Measurements from ENCODE around the gene OR52A1.

DNA sequence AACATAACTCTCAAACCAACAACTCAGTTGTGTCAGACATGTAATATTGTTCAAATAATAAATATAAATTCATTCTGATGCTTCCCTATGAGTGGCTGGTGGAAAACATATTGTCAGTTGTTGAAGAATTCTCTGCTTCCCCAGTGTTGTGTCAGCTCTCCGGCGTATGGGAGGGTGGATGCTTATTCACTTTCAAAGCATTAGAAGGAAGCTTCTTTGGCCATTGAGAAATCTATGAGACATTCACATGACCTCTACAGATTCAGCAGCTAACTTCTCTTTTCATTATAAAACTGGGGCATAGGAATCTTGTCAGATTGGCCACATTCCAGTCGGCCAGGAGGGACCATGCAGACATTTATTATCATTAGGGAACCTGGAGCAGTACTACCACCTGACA is 43.0 kb upstream of the OR52A1 start:
- TF ChIP-seq ZNF521 (tag by site-specific recombination; IDR thresholded peaks at IDR 0.05) (no peak), ZFHX2 (tag by site-specific recombination; conservative IDR thresholded peaks at IDR 0.05) (no peak), ZNF174 (tag by site-specific recombination; IDR thresholded peaks at IDR 0.05) (no peak), ZNF596 (tag by site-specific recombination; IDR thresholded peaks at IDR 0.05) (no peak), ZNF677 (tag by site-specific recombination; IDR thresholded peaks at IDR 0.05) (no peak)
- TF ChIP-seq, protein P1, sequence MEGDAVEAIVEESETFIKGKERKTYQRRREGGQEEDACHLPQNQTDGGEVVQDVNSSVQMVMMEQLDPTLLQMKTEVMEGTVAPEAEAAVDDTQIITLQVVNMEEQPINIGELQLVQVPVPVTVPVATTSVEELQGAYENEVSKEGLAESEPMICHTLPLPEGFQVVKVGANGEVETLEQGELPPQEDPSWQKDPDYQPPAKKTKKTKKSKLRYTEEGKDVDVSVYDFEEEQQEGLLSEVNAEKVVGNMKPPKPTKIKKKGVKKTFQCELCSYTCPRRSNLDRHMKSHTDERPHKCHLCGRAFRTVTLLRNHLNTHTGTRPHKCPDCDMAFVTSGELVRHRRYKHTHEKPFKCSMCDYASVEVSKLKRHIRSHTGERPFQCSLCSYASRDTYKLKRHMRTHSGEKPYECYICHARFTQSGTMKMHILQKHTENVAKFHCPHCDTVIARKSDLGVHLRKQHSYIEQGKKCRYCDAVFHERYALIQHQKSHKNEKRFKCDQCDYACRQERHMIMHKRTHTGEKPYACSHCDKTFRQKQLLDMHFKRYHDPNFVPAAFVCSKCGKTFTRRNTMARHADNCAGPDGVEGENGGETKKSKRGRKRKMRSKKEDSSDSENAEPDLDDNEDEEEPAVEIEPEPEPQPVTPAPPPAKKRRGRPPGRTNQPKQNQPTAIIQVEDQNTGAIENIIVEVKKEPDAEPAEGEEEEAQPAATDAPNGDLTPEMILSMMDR (tag by site-specific recombination; IDR thresholded peaks at IDR 0.05), result no peak
- TF ChIP-seq, protein P2, sequence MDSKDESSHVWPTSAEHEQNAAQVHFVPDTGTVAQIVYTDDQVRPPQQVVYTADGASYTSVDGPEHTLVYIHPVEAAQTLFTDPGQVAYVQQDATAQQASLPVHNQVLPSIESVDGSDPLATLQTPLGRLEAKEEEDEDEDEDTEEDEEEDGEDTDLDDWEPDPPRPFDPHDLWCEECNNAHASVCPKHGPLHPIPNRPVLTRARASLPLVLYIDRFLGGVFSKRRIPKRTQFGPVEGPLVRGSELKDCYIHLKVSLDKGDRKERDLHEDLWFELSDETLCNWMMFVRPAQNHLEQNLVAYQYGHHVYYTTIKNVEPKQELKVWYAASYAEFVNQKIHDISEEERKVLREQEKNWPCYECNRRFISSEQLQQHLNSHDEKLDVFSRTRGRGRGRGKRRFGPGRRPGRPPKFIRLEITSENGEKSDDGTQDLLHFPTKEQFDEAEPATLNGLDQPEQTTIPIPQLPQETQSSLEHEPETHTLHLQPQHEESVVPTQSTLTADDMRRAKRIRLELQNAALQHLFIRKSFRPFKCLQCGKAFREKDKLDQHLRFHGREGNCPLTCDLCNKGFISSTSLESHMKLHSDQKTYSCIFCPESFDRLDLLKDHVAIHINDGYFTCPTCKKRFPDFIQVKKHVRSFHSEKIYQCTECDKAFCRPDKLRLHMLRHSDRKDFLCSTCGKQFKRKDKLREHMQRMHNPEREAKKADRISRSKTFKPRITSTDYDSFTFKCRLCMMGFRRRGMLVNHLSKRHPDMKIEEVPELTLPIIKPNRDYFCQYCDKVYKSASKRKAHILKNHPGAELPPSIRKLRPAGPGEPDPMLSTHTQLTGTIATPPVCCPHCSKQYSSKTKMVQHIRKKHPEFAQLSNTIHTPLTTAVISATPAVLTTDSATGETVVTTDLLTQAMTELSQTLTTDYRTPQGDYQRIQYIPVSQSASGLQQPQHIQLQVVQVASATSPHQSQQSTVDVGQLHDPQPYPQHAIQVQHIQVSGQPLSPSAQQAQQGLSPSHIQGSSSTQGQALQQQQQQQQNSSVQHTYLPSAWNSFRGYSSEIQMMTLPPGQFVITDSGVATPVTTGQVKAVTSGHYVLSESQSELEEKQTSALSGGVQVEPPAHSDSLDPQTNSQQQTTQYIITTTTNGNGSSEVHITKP (tag by site-specific recombination; IDR thresholded peaks at IDR 0.05), result no peak
- TF ChIP-seq, protein P3, sequence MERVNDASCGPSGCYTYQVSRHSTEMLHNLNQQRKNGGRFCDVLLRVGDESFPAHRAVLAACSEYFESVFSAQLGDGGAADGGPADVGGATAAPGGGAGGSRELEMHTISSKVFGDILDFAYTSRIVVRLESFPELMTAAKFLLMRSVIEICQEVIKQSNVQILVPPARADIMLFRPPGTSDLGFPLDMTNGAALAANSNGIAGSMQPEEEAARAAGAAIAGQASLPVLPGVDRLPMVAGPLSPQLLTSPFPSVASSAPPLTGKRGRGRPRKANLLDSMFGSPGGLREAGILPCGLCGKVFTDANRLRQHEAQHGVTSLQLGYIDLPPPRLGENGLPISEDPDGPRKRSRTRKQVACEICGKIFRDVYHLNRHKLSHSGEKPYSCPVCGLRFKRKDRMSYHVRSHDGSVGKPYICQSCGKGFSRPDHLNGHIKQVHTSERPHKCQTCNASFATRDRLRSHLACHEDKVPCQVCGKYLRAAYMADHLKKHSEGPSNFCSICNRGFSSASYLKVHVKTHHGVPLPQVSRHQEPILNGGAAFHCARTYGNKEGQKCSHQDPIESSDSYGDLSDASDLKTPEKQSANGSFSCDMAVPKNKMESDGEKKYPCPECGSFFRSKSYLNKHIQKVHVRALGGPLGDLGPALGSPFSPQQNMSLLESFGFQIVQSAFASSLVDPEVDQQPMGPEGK (tag by site-specific recombination; IDR thresholded peaks at IDR 0.05), result no peak
- TF ChIP-seq, protein P4, sequence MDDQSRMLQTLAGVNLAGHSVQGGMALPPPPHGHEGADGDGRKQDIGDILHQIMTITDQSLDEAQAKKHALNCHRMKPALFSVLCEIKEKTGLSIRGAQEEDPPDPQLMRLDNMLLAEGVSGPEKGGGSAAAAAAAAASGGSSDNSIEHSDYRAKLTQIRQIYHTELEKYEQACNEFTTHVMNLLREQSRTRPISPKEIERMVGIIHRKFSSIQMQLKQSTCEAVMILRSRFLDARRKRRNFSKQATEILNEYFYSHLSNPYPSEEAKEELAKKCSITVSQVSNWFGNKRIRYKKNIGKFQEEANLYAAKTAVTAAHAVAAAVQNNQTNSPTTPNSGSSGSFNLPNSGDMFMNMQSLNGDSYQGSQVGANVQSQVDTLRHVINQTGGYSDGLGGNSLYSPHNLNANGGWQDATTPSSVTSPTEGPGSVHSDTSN (CRISPR knock-in tag; IDR thresholded peaks at IDR 0.05), result no peak
- TF ChIP-seq, protein P5, sequence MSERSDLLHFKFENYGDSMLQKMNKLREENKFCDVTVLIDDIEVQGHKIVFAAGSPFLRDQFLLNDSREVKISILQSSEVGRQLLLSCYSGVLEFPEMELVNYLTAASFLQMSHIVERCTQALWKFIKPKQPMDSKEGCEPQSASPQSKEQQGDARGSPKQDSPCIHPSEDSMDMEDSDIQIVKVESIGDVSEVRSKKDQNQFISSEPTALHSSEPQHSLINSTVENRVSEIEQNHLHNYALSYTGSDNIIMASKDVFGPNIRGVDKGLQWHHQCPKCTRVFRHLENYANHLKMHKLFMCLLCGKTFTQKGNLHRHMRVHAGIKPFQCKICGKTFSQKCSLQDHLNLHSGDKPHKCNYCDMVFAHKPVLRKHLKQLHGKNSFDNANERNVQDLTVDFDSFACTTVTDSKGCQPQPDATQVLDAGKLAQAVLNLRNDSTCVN (tag by site-specific recombination; optimal IDR thresholded peaks at IDR 0.05), result no peak
- TF ChIP-seq, protein P6, sequence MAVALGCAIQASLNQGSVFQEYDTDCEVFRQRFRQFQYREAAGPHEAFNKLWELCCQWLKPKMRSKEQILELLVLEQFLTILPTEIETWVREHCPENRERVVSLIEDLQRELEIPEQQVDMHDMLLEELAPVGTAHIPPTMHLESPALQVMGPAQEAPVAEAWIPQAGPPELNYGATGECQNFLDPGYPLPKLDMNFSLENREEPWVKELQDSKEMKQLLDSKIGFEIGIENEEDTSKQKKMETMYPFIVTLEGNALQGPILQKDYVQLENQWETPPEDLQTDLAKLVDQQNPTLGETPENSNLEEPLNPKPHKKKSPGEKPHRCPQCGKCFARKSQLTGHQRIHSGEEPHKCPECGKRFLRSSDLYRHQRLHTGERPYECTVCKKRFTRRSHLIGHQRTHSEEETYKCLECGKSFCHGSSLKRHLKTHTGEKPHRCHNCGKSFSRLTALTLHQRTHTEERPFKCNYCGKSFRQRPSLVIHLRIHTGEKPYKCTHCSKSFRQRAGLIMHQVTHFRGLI (tag by site-specific recombination; IDR thresholded peaks at IDR 0.05), result no peak
